ENCODE results near the gene AMIGO2. TPM values are rescaled to one million over a fixed set of nuclear protein-coding genes. Genes with fewer than 3 reads are reported as not detected.

Gene AMIGO2
- total RNA-seq, 1 experiment from 2014 or later, result 0.96 TPM

GRCh38 chr12:47078733-47079467 lies 859 bp downstream of the AMIGO2 start:
- Histone ChIP-seq H3K27me3 (ENCODE audit: insufficient read depth, low read length) (no peaks in the 10 kb centered on the region), H3K9me2 (ENCODE audit: insufficient read depth) (no peaks in the 10 kb centered on the region), H3K27ac (ENCODE audit: low read depth, low read length) (no peak overlapping the region; the same call in 1 of the 2 replicates), H3K4me1 (ENCODE audit: control insufficient read depth in 1 of 2, insufficient read depth in 2 of 2, low read length in 2 of 2) (peaks cover 18 to 36% of the 10 kb centered on the region in 2 experiments), H3K9ac (ENCODE audit: low read length) (peak overlapping the region; percentile 45), H4K20me1 (ENCODE audit: insufficient read depth) (no peaks in the 10 kb centered on the region), H2AFZ (ENCODE audit: low read depth, low read length, poor library complexity, severe bottlenecking) (peak overlapping the region; percentile 30), H3K36me3 (ENCODE audit: control insufficient read depth in 1 of 2, insufficient read depth in 2 of 2, low read length in 2 of 2) (no peaks in the 10 kb centered on the region), H3K9me3 (ENCODE audit: control insufficient read depth in 1 of 2, insufficient read depth in 1 of 2, low read depth in 1 of 2, low read length in 2 of 2) (no peaks in the 10 kb centered on the region), H3K4me2 (ENCODE audit: low read length) (peak overlapping the region; percentile 94), H3K4me3 (replicated peaks in 1 of 2; ENCODE audit: low read depth in 1 of 2, low read length in 2 of 2) (peak overlapping the region; percentile 58 to 68), H3K79me2 (ENCODE audit: insufficient read depth, low read length) (no peaks in the 10 kb centered on the region)
- intact Hi-C loops (cut with micrococcal nuclease), result no loop called here
- ChIA-PET CTCF (interaction anchor here (1.1 to 2.0 kb wide), 2 partner anchors 8 to 558 kb away, joined by 3 to 17 read pairs; no protein-coding TSS in a partner anchor), POLR2A (no interaction called here), RAD21 (ENCODE audit: low non-redundant PET in 1 of 2, low total read pairs in 2 of 2, uncharacterized antibody in 2 of 2, unreplicated experiment in 2 of 2) (no interaction called here)
- BruUV-seq (replicated peaks), result no TSS peak
- ATAC-seq, result no peak
- DNase-seq (ENCODE audit: low read depth, low spot score), result no peak
- TF ChIP-seq, protein P1, sequence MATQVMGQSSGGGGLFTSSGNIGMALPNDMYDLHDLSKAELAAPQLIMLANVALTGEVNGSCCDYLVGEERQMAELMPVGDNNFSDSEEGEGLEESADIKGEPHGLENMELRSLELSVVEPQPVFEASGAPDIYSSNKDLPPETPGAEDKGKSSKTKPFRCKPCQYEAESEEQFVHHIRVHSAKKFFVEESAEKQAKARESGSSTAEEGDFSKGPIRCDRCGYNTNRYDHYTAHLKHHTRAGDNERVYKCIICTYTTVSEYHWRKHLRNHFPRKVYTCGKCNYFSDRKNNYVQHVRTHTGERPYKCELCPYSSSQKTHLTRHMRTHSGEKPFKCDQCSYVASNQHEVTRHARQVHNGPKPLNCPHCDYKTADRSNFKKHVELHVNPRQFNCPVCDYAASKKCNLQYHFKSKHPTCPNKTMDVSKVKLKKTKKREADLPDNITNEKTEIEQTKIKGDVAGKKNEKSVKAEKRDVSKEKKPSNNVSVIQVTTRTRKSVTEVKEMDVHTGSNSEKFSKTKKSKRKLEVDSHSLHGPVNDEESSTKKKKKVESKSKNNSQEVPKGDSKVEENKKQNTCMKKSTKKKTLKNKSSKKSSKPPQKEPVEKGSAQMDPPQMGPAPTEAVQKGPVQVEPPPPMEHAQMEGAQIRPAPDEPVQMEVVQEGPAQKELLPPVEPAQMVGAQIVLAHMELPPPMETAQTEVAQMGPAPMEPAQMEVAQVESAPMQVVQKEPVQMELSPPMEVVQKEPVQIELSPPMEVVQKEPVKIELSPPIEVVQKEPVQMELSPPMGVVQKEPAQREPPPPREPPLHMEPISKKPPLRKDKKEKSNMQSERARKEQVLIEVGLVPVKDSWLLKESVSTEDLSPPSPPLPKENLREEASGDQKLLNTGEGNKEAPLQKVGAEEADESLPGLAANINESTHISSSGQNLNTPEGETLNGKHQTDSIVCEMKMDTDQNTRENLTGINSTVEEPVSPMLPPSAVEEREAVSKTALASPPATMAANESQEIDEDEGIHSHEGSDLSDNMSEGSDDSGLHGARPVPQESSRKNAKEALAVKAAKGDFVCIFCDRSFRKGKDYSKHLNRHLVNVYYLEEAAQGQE (IDR thresholded peaks at IDR 0.05; ENCODE audit: low read depth), result no peak
- TF ChIP-seq SIN3A (IDR thresholded peaks at IDR 0.05; ENCODE audit: low read depth) (no peak), POLR2A (IDR thresholded peaks at IDR 0.05; ENCODE audit: borderline replicate concordance, extremely low read depth, insufficient read depth, insufficient read length) (no peak), POLR2AphosphoS5 (IDR thresholded peaks at IDR 0.05; ENCODE audit: low read depth, low read length) (no peak), ZNF274 (IDR thresholded peaks at IDR 0.05; ENCODE audit: low read depth, low read length) (no peak), RAD21 (IDR thresholded peaks at IDR 0.05; ENCODE audit: low read depth) (no peak), JUND (IDR thresholded peaks at IDR 0.05) (no peak), SRF (IDR thresholded peaks at IDR 0.05; ENCODE audit: low read depth) (no peak), ATF3 (IDR thresholded peaks at IDR 0.05) (no peak), FOSL1 (IDR thresholded peaks at IDR 0.05; ENCODE audit: low read depth) (no peak), CBX3 (IDR thresholded peaks at IDR 0.05; ENCODE audit: low read depth) (no peak), EZH2 (IDR thresholded peaks at IDR 0.05) (no peak), SP1 (IDR thresholded peaks at IDR 0.05; ENCODE audit: low read depth) (no peak), CEBPB (IDR thresholded peaks at IDR 0.05; ENCODE audit: low read depth) (no peak), TCF7L2 (IDR thresholded peaks at IDR 0.05; ENCODE audit: borderline replicate concordance, extremely low read depth, insufficient read depth, insufficient read length) (no peak), MAX (IDR thresholded peaks at IDR 0.05) (no peak), EZH2phosphoT487 (IDR thresholded peaks at IDR 0.05; ENCODE audit: borderline replicate concordance) (no peak), EGR1 (IDR thresholded peaks at IDR 0.05; ENCODE audit: low read depth) (no peak)
- TF ChIP-seq, protein P2, sequence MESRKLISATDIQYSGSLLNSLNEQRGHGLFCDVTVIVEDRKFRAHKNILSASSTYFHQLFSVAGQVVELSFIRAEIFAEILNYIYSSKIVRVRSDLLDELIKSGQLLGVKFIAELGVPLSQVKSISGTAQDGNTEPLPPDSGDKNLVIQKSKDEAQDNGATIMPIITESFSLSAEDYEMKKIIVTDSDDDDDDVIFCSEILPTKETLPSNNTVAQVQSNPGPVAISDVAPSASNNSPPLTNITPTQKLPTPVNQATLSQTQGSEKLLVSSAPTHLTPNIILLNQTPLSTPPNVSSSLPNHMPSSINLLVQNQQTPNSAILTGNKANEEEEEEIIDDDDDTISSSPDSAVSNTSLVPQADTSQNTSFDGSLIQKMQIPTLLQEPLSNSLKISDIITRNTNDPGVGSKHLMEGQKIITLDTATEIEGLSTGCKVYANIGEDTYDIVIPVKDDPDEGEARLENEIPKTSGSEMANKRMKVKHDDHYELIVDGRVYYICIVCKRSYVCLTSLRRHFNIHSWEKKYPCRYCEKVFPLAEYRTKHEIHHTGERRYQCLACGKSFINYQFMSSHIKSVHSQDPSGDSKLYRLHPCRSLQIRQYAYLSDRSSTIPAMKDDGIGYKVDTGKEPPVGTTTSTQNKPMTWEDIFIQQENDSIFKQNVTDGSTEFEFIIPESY (IDR thresholded peaks at IDR 0.05; ENCODE audit: extremely low read depth, insufficient replicate concordance, low read length), result no peak
- TF ChIP-seq, protein P3, sequence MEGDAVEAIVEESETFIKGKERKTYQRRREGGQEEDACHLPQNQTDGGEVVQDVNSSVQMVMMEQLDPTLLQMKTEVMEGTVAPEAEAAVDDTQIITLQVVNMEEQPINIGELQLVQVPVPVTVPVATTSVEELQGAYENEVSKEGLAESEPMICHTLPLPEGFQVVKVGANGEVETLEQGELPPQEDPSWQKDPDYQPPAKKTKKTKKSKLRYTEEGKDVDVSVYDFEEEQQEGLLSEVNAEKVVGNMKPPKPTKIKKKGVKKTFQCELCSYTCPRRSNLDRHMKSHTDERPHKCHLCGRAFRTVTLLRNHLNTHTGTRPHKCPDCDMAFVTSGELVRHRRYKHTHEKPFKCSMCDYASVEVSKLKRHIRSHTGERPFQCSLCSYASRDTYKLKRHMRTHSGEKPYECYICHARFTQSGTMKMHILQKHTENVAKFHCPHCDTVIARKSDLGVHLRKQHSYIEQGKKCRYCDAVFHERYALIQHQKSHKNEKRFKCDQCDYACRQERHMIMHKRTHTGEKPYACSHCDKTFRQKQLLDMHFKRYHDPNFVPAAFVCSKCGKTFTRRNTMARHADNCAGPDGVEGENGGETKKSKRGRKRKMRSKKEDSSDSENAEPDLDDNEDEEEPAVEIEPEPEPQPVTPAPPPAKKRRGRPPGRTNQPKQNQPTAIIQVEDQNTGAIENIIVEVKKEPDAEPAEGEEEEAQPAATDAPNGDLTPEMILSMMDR (IDR thresholded peaks at IDR 0.05 in 2 of 3, conservative IDR thresholded peaks at IDR 0.05 in 1 of 3; ENCODE audit: borderline replicate concordance in 1 of 3, insufficient read depth in 1 of 3, low read depth in 2 of 3, low read length in 2 of 3), result no peak
